Fibroblast of lung (primary cell): Measurements from ENCODE around the gene TDRD9. TPM values are rescaled to one million over a fixed set of nuclear protein-coding genes. Genes with fewer than 3 reads are reported as not detected.

ENCODE experiments used
- DNase-seq, 2 donors: peaks; one replicate each; pipeline versions ENCODE4 v3.0.0 to v3.0.0-alpha.2; 2010; ENCODE audit warnings: low read depth in 2 of 2
- H2AFZ ChIP-seq: 2 replicates; pipeline ENCODE4 v1.5.1; 2012; ENCODE audit warnings: low read length, control low read depth, inconsistent platforms
- H3K27ac ChIP-seq: 2 replicates; pipeline ENCODE4 v1.5.1; 2011; ENCODE audit warnings: low read length, control low read depth; ENCODE audit not compliant: insufficient read depth
- H3K27me3 ChIP-seq: 2 replicates; pipeline ENCODE4 v1.5.1; 2011; ENCODE audit warnings: mild to moderate bottlenecking, low read length; ENCODE audit not compliant: control insufficient read depth, insufficient read depth
- H3K36me3 ChIP-seq: 2 replicates; pipeline ENCODE4 v1.5.1; 2011; ENCODE audit warnings: low read length; ENCODE audit not compliant: control insufficient read depth, insufficient read depth
- H3K4me1 ChIP-seq: 2 replicates; pipeline ENCODE4 v1.5.1; 2011; ENCODE audit warnings: low read length; ENCODE audit not compliant: control insufficient read depth, insufficient read depth; ENCODE audit errors: extremely low read depth
- H3K4me2 ChIP-seq: 2 replicates; pipeline ENCODE4 v1.5.1; 2011; ENCODE audit warnings: low read length, control low read depth; ENCODE audit not compliant: insufficient read depth; ENCODE audit errors: extremely low read depth
- H3K4me3 ChIP-seq, 4 experiments: fragments of 200-600 bp in 1 of 4; sonication (generic) in 1 of 4; replicated peaks in 1 of 4; 2 replicates each; pipeline ENCODE4 v1.5.1; 2011 to 2016; ENCODE audit warnings: low read length in 4 of 4, low read depth in 3 of 4, mild to moderate bottlenecking in 3 of 4, control low read depth in 2 of 4, inconsistent platforms in 1 of 4, mixed read lengths in 1 of 4; ENCODE audit not compliant: insufficient read depth in 1 of 4; ENCODE audit errors: control extremely low read depth in 1 of 4
- H3K79me2 ChIP-seq: 2 replicates; pipeline ENCODE4 v1.5.1; 2012; ENCODE audit warnings: mild to moderate bottlenecking, low read length, inconsistent platforms; ENCODE audit not compliant: control insufficient read depth, insufficient read depth
- H3K9ac ChIP-seq: 2 replicates; pipeline ENCODE4 v1.5.1; 2011; ENCODE audit warnings: mild to moderate bottlenecking, low read length, control low read depth; ENCODE audit not compliant: insufficient read depth
- H3K9me3 ChIP-seq: 2 replicates; pipeline ENCODE4 v1.5.1; 2012; ENCODE audit warnings: low read depth, low read length; ENCODE audit not compliant: control insufficient read depth, insufficient read depth
- H4K20me1 ChIP-seq: 2 replicates; pipeline ENCODE4 v1.5.1; 2011; ENCODE audit warnings: low read length; ENCODE audit not compliant: control insufficient read depth, insufficient read depth; ENCODE audit errors: extremely low read depth
- EZH2 ChIP-seq: IDR thresholded peaks from 2 replicates; pipeline ENCODE4 v1.5.1; 2012; ENCODE audit warnings: low read length, control low read depth, mild to moderate bottlenecking; ENCODE audit errors: missing control alignments
- polyA plus RNA-seq, 2 donors: library from polyadenylated mRNA; depleted of rRNA in 1 of 2; stranded (reverse) in 1 of 2; unstranded in 1 of 2; fragments of >200 nt; gene quantifications; 2 replicates each; pipeline ENCODE4 v1.2.1, GENCODE V29; 2011 to 2012; ENCODE audit warnings: missing spikeins in 1 of 2
- total RNA-seq: library from RNA; depleted of rRNA; stranded (reverse); fragments of >200 nt; gene quantifications from 2 replicates; pipeline ENCODE4 v1.2.1, GENCODE V29; 2014
- TF ChIP-seq, protein P1 (sequence below), 2 donors: IDR thresholded peaks in 1 of 2; conservative IDR thresholded peaks in 1 of 2; 1 replicate in 1 of 2; 2 replicates in 1 of 2; pipeline ENCODE4 v1.5.1; 2011 to 2012; ENCODE audit warnings: low read length in 2 of 2, control low read depth in 1 of 2, inconsistent platforms in 1 of 2, low read depth in 1 of 2, mild to moderate bottlenecking in 1 of 2

Gene TDRD9
- total and polyA plus RNA-seq, 2 donors (not counting 1 experiment from before 2014, with no cell fraction given) = 0.28 to 0.50 TPM

DNA sequence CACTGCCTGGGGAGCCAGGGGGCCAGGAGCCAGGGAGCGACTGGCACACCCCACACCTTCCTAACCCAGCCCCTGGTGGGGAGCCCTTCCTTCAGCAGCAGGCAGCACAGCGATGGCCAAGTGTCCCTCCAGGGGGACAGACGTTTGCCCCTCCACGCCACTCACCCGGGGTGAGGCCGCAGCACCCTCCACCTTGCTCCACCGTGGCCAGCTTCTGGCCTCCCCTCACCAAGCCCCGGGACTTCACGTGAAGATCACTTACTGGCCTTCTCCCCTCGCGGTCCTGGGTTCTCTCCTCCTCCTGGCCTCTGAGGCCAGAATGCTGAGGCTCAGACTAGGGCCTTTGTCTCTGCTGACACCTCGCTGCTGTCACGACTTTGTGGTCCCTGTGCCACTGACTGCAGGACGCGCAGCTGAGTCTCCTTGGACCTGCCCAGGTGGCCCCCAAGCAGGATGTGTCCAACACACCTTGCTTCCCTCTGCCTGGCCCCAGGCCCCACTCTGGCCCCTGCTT, 153.8 kb downstream of the TDRD9 start:
- Histone ChIP-seq H3K4me3 (no peak overlapping the region), H3K36me3 (no peaks in the 10 kb centered on the region), H3K9ac (no peak overlapping the region), H3K27ac (no peak overlapping the region), H3K4me2 (no peak overlapping the region), H3K27me3 (no peaks in the 10 kb centered on the region), H2AFZ (no peak overlapping the region), H3K9me3 (no peaks in the 10 kb centered on the region), H4K20me1 (no peaks in the 10 kb centered on the region), H3K4me1 (no peaks in the 10 kb centered on the region), H3K79me2 (no peaks in the 10 kb centered on the region)
- no peak for TF ChIP-seq EZH2
- TF ChIP-seq, protein P1, sequence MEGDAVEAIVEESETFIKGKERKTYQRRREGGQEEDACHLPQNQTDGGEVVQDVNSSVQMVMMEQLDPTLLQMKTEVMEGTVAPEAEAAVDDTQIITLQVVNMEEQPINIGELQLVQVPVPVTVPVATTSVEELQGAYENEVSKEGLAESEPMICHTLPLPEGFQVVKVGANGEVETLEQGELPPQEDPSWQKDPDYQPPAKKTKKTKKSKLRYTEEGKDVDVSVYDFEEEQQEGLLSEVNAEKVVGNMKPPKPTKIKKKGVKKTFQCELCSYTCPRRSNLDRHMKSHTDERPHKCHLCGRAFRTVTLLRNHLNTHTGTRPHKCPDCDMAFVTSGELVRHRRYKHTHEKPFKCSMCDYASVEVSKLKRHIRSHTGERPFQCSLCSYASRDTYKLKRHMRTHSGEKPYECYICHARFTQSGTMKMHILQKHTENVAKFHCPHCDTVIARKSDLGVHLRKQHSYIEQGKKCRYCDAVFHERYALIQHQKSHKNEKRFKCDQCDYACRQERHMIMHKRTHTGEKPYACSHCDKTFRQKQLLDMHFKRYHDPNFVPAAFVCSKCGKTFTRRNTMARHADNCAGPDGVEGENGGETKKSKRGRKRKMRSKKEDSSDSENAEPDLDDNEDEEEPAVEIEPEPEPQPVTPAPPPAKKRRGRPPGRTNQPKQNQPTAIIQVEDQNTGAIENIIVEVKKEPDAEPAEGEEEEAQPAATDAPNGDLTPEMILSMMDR (conservative IDR thresholded peaks at IDR 0.05 in 1 of 2, IDR thresholded peaks at IDR 0.05 in 1 of 2; ENCODE audit: low read depth in 1 of 2, low read length in 2 of 2) = no peak
- DNase-seq = no peak

- H4K20me1 ChIP-seq = no peaks in the 10 kb centered on the region
- H3K36me3 ChIP-seq = no peaks in the 10 kb centered on the region
- no peak overlapping the region for H2AFZ ChIP-seq
- no peaks in the 10 kb centered on the region for H3K9me3 ChIP-seq
- no peaks in the 10 kb centered on the region for H3K4me1 ChIP-seq
- H3K4me2 ChIP-seq = no peak overlapping the region
- no peak overlapping the region for H3K9ac ChIP-seq
- H3K4me3 ChIP-seq = no peak overlapping the region
- no peaks in the 10 kb centered on the region for H3K79me2 ChIP-seq
- TF ChIP-seq EZH2 = no peak
- TF ChIP-seq, protein P1 (conservative IDR thresholded peaks at IDR 0.05 in 1 of 2, IDR thresholded peaks at IDR 0.05 in 1 of 2; ENCODE audit: low read depth in 1 of 2, low read length in 2 of 2) = no peak
- H3K27ac ChIP-seq = no peak overlapping the region
- no peaks in the 10 kb centered on the region for H3K27me3 ChIP-seq
- DNase-seq = no peak
These were observed 154.6 kb downstream of the TDRD9 start for GRCh38 chr14:104082807-104083206.

DNA sequence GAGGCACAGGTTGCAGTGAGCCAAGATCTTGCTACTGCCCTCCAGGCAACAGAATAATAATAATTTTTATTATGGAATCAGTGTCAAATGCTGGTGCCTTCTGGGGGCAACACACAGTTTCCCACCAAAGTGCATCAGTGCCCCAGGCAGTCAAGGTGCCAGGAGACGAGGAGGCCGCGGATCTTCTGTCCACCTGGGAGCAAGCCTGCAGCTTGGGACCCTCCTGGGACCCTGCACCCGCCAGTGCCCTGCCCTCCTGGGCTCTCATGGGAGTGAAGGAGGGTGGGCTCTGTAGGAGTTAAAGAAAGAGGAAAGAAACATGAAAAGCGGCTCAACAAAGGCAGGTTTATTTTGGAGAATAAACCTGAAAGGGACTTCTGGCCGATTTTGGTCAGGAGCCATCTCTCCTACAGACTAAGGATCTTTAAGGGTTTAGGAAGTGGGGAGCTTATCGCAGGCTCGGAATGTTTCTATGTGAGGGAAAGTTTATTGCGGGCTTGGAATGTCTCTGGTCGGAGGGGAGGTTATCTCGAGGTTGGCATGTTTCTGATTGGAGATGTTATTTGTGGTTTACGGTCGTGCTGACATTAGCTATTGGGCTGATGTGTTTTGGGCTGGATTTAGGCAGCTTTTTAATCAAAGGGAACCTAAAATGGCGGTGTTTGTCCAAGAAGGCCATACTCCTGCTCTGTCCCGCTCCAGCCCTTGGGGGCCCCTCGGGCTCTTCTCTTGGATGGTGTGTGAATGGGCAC, 156.2 kb downstream of the TDRD9 start:
- TF ChIP-seq, protein P1 (conservative IDR thresholded peaks at IDR 0.05 in 1 of 2, IDR thresholded peaks at IDR 0.05 in 1 of 2; ENCODE audit: low read depth in 1 of 2, low read length in 2 of 2) = no peak
- no peak for TF ChIP-seq EZH2
- Histone ChIP-seq H3K9ac (no peak overlapping the region), H3K27ac (no peak overlapping the region), H3K79me2 (no peaks in the 10 kb centered on the region), H2AFZ (no peak overlapping the region), H3K4me1 (no peaks in the 10 kb centered on the region), H3K9me3 (no peaks in the 10 kb centered on the region), H3K4me2 (no peak overlapping the region), H3K36me3 (no peaks in the 10 kb centered on the region), H3K27me3 (no peaks in the 10 kb centered on the region), H4K20me1 (no peaks in the 10 kb centered on the region), H3K4me3 (no peak overlapping the region)
- peak in 1 of 2 donors; percentile 16 for DNase-seq
